Adrenal gland (tissue), 12 donors: Measurements from ENCODE around the gene JPH2. TPM values are rescaled to one million over a fixed set of nuclear protein-coding genes. Genes with fewer than 3 reads are reported as not detected.

ENCODE experiments used
- DNase-seq, 7 donors: peaks; one replicate each; pipeline ENCODE4 v3.0.0-alpha.2; 2019 to 2020
- H3K27ac ChIP-seq, 5 donors: fragments of 200-600 bp; sonication (generic) in 4 of 5; 1 replicate in 3 of 5; 2 replicates in 2 of 5; pipeline versions ENCODE4 v1.5.1 to v1.8.0; 2016 to 2020; ENCODE audit warnings: mild to moderate bottlenecking in 1 of 5
- H3K27me3 ChIP-seq: fragments of 200-600 bp; 2 replicates; pipeline ENCODE4 v1.8.0; 2021
- H3K36me3 ChIP-seq, 2 donors: fragments of 200-600 bp; replicated peaks in 1 of 2; 1 replicate in 1 of 2; 2 replicates in 1 of 2; pipeline versions ENCODE4 v1.5.1 to v1.8.0; 2018 to 2022
- H3K4me1 ChIP-seq, 2 donors: fragments of 200-600 bp; replicated peaks in 1 of 2; 1 replicate in 1 of 2; 2 replicates in 1 of 2; pipeline versions ENCODE4 v1.5.1 to v1.8.0; 2018 to 2021
- H3K4me3 ChIP-seq, 4 donors: fragments of 200-600 bp; sonication (generic) in 3 of 4; one replicate each; pipeline ENCODE4 v1.5.1; 2016 to 2018
- H3K9me3 ChIP-seq, 3 donors: fragments of 200-600 bp; sonication (generic) in 1 of 3; replicated peaks in 1 of 3; 1 replicate in 2 of 3; 2 replicates in 1 of 3; pipeline versions ENCODE4 v1.5.1 to v1.8.0; 2016 to 2021
- CTCF ChIP-seq, 6 experiments: fragments of 450-650 bp in 4 of 6; fragments of 200-600 bp in 2 of 6; sonication (generic) in 1 of 6; IDR thresholded peaks; 1 replicate in 5 of 6; 2 replicates in 1 of 6; pipeline versions ENCODE4 v1.5.1 to v1.8.0; 2016 to 2021; ENCODE audit warnings: antibody characterized with exemption in 6 of 6, mild to moderate bottlenecking in 2 of 6, moderate library complexity in 1 of 6
- POLR2A ChIP-seq, 2 donors: fragments of 450-650 bp; IDR thresholded peaks; one replicate each; pipeline ENCODE4 v1.6.1; 2017; ENCODE audit warnings: antibody characterized with exemption in 2 of 2, mild to moderate bottlenecking in 2 of 2, moderate library complexity in 1 of 2
- WGBS, 4 donors: extraction: QIAGEN DNeasy Blood & Tissue Kit in 2 of 4; methylation state at CpG; one replicate each; pipeline versions ENCODE4 v1.1.5 to v1.1.7; 2013 to 2017; 5-methylcytosine and 5-hydroxymethylcytosine counted together
- intact Hi-C, 2 donors: fragments of 100-400 bp; cut with DNase I; formaldehyde crosslinking; loops; one replicate each; pipeline versions ENCODE4 v1.14.1 to v1.15.0; 2022 to 2023
- polyA plus RNA-seq, 3 donors: library from polyadenylated mRNA; stranded (reverse); fragments of 200-250 nt in 2 of 3; fragments of 350-450 nt in 1 of 3; fragmentation: Illumina TruSeq in 1 of 3; extraction: RNeasy Lipid Tissue Mini Kit (QIAGEN cat#74804) in 1 of 3; gene quantifications; one replicate each; pipeline ENCODE4 v1.2.3, GENCODE V29; 2013 to 2014
- total RNA-seq, 9 donors: library from RNA; depleted of rRNA in 4 of 9; stranded (reverse); fragments of >200 nt in 4 of 9; fragments of 120-200 nt in 1 of 9; fragmentation: NEBNext Ultra II Directional in 1 of 9; extraction: Animal tissue kit (Norgen Biotek cat#: 25700) in 1 of 9; gene quantifications; one replicate each; pipeline versions ENCODE4 v1.1.0 to v1.2.4, GENCODE V29; 2013 to 2023
- donor health status: healthy with polysubstance abuse.
- donor health status: Bipolar disorder and iron deficiency.
- donor health status: DM: yes; HTN: yes; CAD: no.
- donor health status: DM: no; HTN: no; CAD: no.
- donor health status: DM: no; HTN: no; CAD: no.
- donor health status: DM: yes; HTN: yes; CAD: no.

Gene JPH2
- total and polyA plus RNA-seq, 12 donors = 0.59 to 13.0 (median 3.4) TPM

- no peaks in the 10 kb centered on the region for H3K9me3 ChIP-seq
- H3K4me3 ChIP-seq = no peak overlapping the region
- H3K27me3 ChIP-seq = no peaks in the 10 kb centered on the region
- 69 to 73% (median 70%) methylated on average over 6 of the region's 6 CpGs for WGBS, 4 donors
- peak overlapping the region in 1 of 5 donors; percentile 41 for H3K27ac ChIP-seq
- no peak for TF ChIP-seq CTCF (IDR thresholded peaks at IDR 0.05)
- no peak for TF ChIP-seq POLR2A (IDR thresholded peaks at IDR 0.05)
- peaks cover 9 to 10% of the 10 kb centered on the region in 2 donors for H3K4me1 ChIP-seq
- no peak for DNase-seq
- intact Hi-C loops = no loop called here
- no peaks in the 10 kb centered on the region for H3K36me3 ChIP-seq
Measured at GRCh38 chr20:44188752-44189151, 1.8 kb upstream of the JPH2 start.

- WGBS, 4 donors = 19 to 27% (median 24%) methylated on average over 8 of the region's 8 CpGs
- H3K27me3 ChIP-seq = no peaks in the 10 kb centered on the region
- peaks cover 9 to 10% of the 10 kb centered on the region in 2 donors for H3K4me1 ChIP-seq
- H3K27ac ChIP-seq = peak overlapping the region in 3 of 5 donors; percentile 15 to 67 (median 25)
- H3K9me3 ChIP-seq = no peaks in the 10 kb centered on the region
- H3K36me3 ChIP-seq = no peaks in the 10 kb centered on the region
- intact Hi-C loops = no loop called here
- no peak for TF ChIP-seq CTCF (IDR thresholded peaks at IDR 0.05)
- TF ChIP-seq POLR2A (IDR thresholded peaks at IDR 0.05) = no peak
- peak in 2 of 7 donors; percentile 38 for DNase-seq
- peak overlapping the region in 1 of 4 donors; percentile 61 for H3K4me3 ChIP-seq
Measured at GRCh38 chr20:44187772-44188709, 1.1 kb upstream of the JPH2 start.

- Histone ChIP-seq H3K27ac (peak overlapping the region in 2 of 5 donors; percentile 15 to 67), H3K4me1 (peaks cover 9 to 10% of the 10 kb centered on the region in 2 donors), H3K9me3 (no peaks in the 10 kb centered on the region), H3K4me3 (peak overlapping the region in 2 of 4 donors; percentile 38 to 61), H3K27me3 (no peaks in the 10 kb centered on the region), H3K36me3 (no peaks in the 10 kb centered on the region)
- WGBS, 4 donors = 14 to 21% (median 17%) methylated on average over 7 to 14 of the region's 14 CpGs
- no peak for DNase-seq
- no peak for TF ChIP-seq POLR2A (IDR thresholded peaks at IDR 0.05)
- TF ChIP-seq CTCF (IDR thresholded peaks at IDR 0.05) = no peak
- intact Hi-C loops = no loop called here
Measured at GRCh38 chr20:44186674-44187053, 324 bp downstream of the JPH2 start.

- intact Hi-C loops = no loop called here
- H3K27ac ChIP-seq = peak overlapping the region in 1 of 5 donors; percentile 67
- no peak for TF ChIP-seq CTCF (IDR thresholded peaks at IDR 0.05)
- no peak for TF ChIP-seq POLR2A (IDR thresholded peaks at IDR 0.05)
Measured at GRCh38 chr20:44186201-44186600, 787 bp downstream of the JPH2 start.

More at GRCh38 chr20:44186201-44186600, 787 bp downstream of the JPH2 start:
- 76 to 93% (median 89%) methylated on average over 13 to 14 of the region's 14 CpGs for WGBS, 4 donors
- peaks cover 9 to 10% of the 10 kb centered on the region in 2 donors for H3K4me1 ChIP-seq
- DNase-seq = no peak
- no peaks in the 10 kb centered on the region for H3K9me3 ChIP-seq
- H3K36me3 ChIP-seq = no peaks in the 10 kb centered on the region
- H3K27me3 ChIP-seq = no peaks in the 10 kb centered on the region
- H3K4me3 ChIP-seq = peak overlapping the region in 1 of 4 donors; percentile 61
